Measurements from ENCODE around the gene GPR78.
A peak's percentile ranks its signal among the peaks of the same experiment; 100 is the strongest.

GPR78 gene

GRCh38 chr4:8547108-8547911, 32.9 kb upstream of the GPR78 start:
- peak in 1 of 3 experiments; percentile 4 for DNase-seq

GRCh38 chr4:8547912-8548730, 32.1 kb upstream of the GPR78 start:
- no peak for DNase-seq

GRCh38 chr4:8548731-8549351, 31.4 kb upstream of the GPR78 start:
- no peak for DNase-seq

- DNase-seq, result no peak
These were observed 30.8 kb upstream of the GPR78 start for GRCh38 chr4:8549352-8549931.

GRCh38 chr4:8550691-8551090, 29.5 kb upstream of the GPR78 start:
- no peak for DNase-seq

- no peak for DNase-seq
These were observed 28.2 kb upstream of the GPR78 start for GRCh38 chr4:8552024-8552423.

GRCh38 chr4:8552581-8553205, 27.5 kb upstream of the GPR78 start:
- DNase-seq, result no peak

GRCh38 chr4:8553216-8553615, 27.0 kb upstream of the GPR78 start:
- no peak for DNase-seq

- no peak for DNase-seq
These were observed 26.2 kb upstream of the GPR78 start for GRCh38 chr4:8553991-8554405.

- DNase-seq, result no peak
These were observed 25.6 kb upstream of the GPR78 start for GRCh38 chr4:8554555-8555100.

- no peak for DNase-seq
These were observed 24.5 kb upstream of the GPR78 start for GRCh38 chr4:8555716-8556115.

GRCh38 chr4:8556341-8557150, 23.6 kb upstream of the GPR78 start:
- no peak for DNase-seq

GRCh38 chr4:8557151-8558076, 22.8 kb upstream of the GPR78 start:
- no peak for DNase-seq

- no peak for DNase-seq
These were observed 21.9 kb upstream of the GPR78 start for GRCh38 chr4:8558080-8558960.

- no peak for DNase-seq
These were observed 21.2 kb upstream of the GPR78 start for GRCh38 chr4:8559011-8559410.

GRCh38 chr4:8559524-8560264, 20.5 kb upstream of the GPR78 start:
- DNase-seq, result no peak

GRCh38 chr4:8560265-8561047, 19.7 kb upstream of the GPR78 start:
- no peak for DNase-seq

GRCh38 chr4:8564595-8564994, 15.6 kb upstream of the GPR78 start:
- no peak for DNase-seq
